Gastrocnemius medialis (tissue), 4 donors: ENCODE results near the gene TTLL1. TPM values are rescaled to one million over a fixed set of nuclear protein-coding genes. Genes with fewer than 3 reads are reported as not detected.

ENCODE experiments used
- ATAC-seq, 2 donors: fragments of 150-250 bp; one replicate each; pipeline ENCODE4 v1.9.1; 2016
- DNase-seq, 2 donors: peaks; one replicate each; pipeline ENCODE4 v3.0.0-alpha.2; 2019
- H3K27ac ChIP-seq, 4 donors: fragments of 200-600 bp; sonication (generic); 1 replicate in 1 of 4; 2 replicates in 3 of 4; pipeline ENCODE4 v1.5.1; 2016 to 2018; ENCODE audit warnings: mild to moderate bottlenecking in 2 of 4, moderate library complexity in 1 of 4
- H3K27me3 ChIP-seq, 3 donors: fragments of 200-600 bp; sonication (generic) in 2 of 3; 1 replicate in 1 of 3; 2 replicates in 2 of 3; pipeline versions ENCODE4 v1.5.1 to v1.6.0; 2016 to 2019; ENCODE audit warnings: mild to moderate bottlenecking in 1 of 3, moderate library complexity in 1 of 3
- H3K36me3 ChIP-seq, 2 donors: fragments of 200-600 bp; sonication (generic) in 1 of 2; one replicate each; pipeline ENCODE4 v1.5.1; 2017 to 2018
- H3K4me1 ChIP-seq, 2 donors: fragments of 200-600 bp; sonication (generic) in 1 of 2; one replicate each; pipeline ENCODE4 v1.5.1; 2016 to 2017; ENCODE audit warnings: mild to moderate bottlenecking in 2 of 2
- H3K4me3 ChIP-seq, 4 donors: fragments of 200-600 bp; sonication (generic) in 3 of 4; 1 replicate in 1 of 4; 2 replicates in 3 of 4; pipeline ENCODE4 v1.5.1; 2016 to 2019; ENCODE audit warnings: mild to moderate bottlenecking in 2 of 4
- H3K9me3 ChIP-seq, 3 donors: fragments of 200-600 bp; sonication (generic) in 2 of 3; 1 replicate in 1 of 3; 2 replicates in 2 of 3; pipeline ENCODE4 v1.5.1; 2016 to 2019
- POLR2A ChIP-seq, 2 donors: fragments of 450-650 bp; IDR thresholded peaks; one replicate each; pipeline ENCODE4 v1.6.1; 2017; ENCODE audit warnings: antibody characterized with exemption in 2 of 2, mild to moderate bottlenecking in 2 of 2, moderate library complexity in 2 of 2
- in situ Hi-C, 4 donors: fragments of 200-750 bp; cut with MboI; loops; one replicate each; pipeline versions ENCODE4 v1.15.0 to v1.8.0; 2017; ENCODE audit warnings: low sequenced_read_pairs in 4 of 4
- intact Hi-C: fragments of 100-400 bp; cut with DNase I; formaldehyde crosslinking; loops from one replicate; pipeline ENCODE4 v1.15.1; 2023; ENCODE audit warnings: low total_unique reads
- total RNA-seq, 4 donors: library from RNA; depleted of rRNA; stranded (reverse); fragments of >200 nt; gene quantifications; one replicate each; pipeline versions ENCODE4 v1.1.0 to v1.2.3, GENCODE V29; 2016
- TF ChIP-seq, protein P1 (sequence below), 5 experiments: fragments of 450-650 bp in 3 of 5; fragments of 200-600 bp in 2 of 5; sonication (generic) in 2 of 5; IDR thresholded peaks in 4 of 5; conservative IDR thresholded peaks in 1 of 5; 1 replicate in 4 of 5; 2 replicates in 1 of 5; pipeline ENCODE4 v1.5.1; 2016 to 2019; ENCODE audit warnings: antibody characterized with exemption in 5 of 5, mild to moderate bottlenecking in 3 of 5, moderate library complexity in 3 of 5

Gene TTLL1
- total RNA-seq, 4 donors from 2014 or later: 1.3 to 2.0 (median 1.8) TPM

DNA sequence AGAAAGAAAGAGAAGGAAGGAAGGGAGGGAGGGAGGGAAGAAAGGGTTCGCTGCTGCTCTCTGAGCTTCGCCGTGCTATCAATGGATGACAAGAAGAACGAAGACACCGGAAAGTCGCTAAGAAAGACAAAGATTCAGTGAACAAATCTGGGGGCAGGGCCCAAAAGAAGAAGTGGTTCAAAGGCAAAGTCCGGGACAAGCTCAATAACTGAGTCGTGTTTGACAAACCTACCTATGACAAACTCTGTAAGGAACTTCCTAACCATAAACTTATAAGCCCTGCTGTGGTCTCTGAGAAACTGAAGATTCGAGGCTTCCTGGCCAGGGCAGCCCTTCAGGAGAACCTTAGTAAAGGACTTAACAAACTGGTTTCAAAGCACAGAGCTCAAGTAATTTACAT is 2.9 kb upstream of the TTLL1 start:
- no peak overlapping the region for H3K27ac ChIP-seq
- no peaks in the 10 kb centered on the region for H3K27me3 ChIP-seq
- no peak overlapping the region for H3K4me3 ChIP-seq
- in situ Hi-C loops (no loop called here), intact Hi-C loops (no loop called here)
- TF ChIP-seq, protein P1, sequence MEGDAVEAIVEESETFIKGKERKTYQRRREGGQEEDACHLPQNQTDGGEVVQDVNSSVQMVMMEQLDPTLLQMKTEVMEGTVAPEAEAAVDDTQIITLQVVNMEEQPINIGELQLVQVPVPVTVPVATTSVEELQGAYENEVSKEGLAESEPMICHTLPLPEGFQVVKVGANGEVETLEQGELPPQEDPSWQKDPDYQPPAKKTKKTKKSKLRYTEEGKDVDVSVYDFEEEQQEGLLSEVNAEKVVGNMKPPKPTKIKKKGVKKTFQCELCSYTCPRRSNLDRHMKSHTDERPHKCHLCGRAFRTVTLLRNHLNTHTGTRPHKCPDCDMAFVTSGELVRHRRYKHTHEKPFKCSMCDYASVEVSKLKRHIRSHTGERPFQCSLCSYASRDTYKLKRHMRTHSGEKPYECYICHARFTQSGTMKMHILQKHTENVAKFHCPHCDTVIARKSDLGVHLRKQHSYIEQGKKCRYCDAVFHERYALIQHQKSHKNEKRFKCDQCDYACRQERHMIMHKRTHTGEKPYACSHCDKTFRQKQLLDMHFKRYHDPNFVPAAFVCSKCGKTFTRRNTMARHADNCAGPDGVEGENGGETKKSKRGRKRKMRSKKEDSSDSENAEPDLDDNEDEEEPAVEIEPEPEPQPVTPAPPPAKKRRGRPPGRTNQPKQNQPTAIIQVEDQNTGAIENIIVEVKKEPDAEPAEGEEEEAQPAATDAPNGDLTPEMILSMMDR (IDR thresholded peaks at IDR 0.05 in 4 of 5, conservative IDR thresholded peaks at IDR 0.05 in 1 of 5): no peak
- TF ChIP-seq POLR2A (IDR thresholded peaks at IDR 0.05): no peak
- DNase-seq: no peak
- peaks cover 4 to 7% of the 10 kb centered on the region in 2 donors for H3K4me1 ChIP-seq
- H3K9me3 ChIP-seq: no peaks in the 10 kb centered on the region
- H3K36me3 ChIP-seq: no peaks in the 10 kb centered on the region
- no peak for ATAC-seq

DNA sequence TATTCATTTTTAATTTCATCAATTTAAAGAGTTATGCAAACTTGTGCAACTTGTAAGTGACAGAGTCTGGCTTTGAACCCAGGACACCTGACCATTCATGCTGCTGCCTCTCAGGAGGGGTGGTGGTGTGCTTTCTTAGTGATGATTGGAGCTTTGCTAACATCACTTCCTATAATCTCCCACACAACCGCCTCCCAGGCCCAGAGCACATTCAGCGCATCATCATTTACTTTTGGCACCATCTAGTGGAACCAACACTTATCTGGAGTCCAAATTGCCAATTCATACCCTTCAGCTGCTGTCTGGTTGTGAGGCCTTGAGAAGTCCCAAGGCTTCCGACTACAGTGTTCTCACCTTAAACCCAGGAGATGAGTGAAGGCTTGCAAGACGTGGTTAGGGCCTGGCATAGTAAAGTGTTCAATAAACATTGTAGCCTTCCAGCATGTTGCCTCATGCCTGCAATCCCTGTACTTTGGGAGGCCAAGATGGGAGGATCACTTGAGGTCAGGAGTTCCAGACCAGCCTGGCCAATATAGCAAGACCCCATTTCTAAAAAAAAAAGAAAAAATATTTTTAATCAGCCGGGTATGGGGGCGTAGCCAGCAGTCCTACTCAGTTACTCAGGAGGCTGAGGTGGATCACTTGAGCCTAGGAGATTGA is 1.1 kb upstream of the TTLL1 start:
- Histone ChIP-seq H3K27ac (no peak overlapping the region), H3K36me3 (no peaks in the 10 kb centered on the region), H3K4me3 (peak overlapping the region in 1 of 4 donors; percentile 94), H3K4me1 (peaks cover 4 to 7% of the 10 kb centered on the region in 2 donors), H3K9me3 (no peaks in the 10 kb centered on the region), H3K27me3 (no peaks in the 10 kb centered on the region)
- DNase-seq: peak; percentile 23 to 33
- peak; percentile 45 to 57 for ATAC-seq
- in situ Hi-C loops (no loop called here), intact Hi-C loops (loop anchor here (2.0 kb wide), 1 partner anchor 223 kb away; no protein-coding TSS in a partner anchor)
- TF ChIP-seq, protein P1 (IDR thresholded peaks at IDR 0.05 in 4 of 5, conservative IDR thresholded peaks at IDR 0.05 in 1 of 5): peak in 1 of 5 experiments; percentile 37
- no peak for TF ChIP-seq POLR2A (IDR thresholded peaks at IDR 0.05)

DNA sequence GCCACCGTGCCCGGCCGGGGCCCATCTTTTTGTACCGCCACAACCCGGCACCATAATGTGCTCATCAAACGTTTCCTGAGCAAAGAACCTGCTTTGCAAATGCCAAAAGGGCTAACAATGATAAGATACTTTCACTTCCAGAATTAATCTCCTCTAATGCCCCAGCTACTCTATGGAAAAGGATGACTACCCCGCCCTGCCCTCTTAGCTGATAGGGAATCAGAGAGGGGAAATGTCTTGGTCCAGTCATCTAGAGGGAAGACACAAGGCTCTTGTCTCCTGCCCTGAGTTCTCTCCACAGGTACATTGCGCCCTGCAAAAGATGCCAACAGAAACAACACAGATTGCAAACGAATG is 586 bp downstream of the TTLL1 start:
- DNase-seq (no peak), ATAC-seq (no peak)
- in situ Hi-C loops (no loop called here), intact Hi-C loops (no loop called here)
- H3K27me3 ChIP-seq: no peaks in the 10 kb centered on the region
- peak overlapping the region; percentile 78 to 94 (median 90) for H3K4me3 ChIP-seq
- H3K36me3 ChIP-seq: no peaks in the 10 kb centered on the region
- no peaks in the 10 kb centered on the region for H3K9me3 ChIP-seq
- H3K4me1 ChIP-seq: peaks cover 4 to 7% of the 10 kb centered on the region in 2 donors
- H3K27ac ChIP-seq: peak overlapping the region in 3 of 4 donors; percentile 33 to 75 (median 55)
- TF ChIP-seq POLR2A (IDR thresholded peaks at IDR 0.05): no peak
- TF ChIP-seq, protein P1 (IDR thresholded peaks at IDR 0.05 in 4 of 5, conservative IDR thresholded peaks at IDR 0.05 in 1 of 5): no peak

DNA sequence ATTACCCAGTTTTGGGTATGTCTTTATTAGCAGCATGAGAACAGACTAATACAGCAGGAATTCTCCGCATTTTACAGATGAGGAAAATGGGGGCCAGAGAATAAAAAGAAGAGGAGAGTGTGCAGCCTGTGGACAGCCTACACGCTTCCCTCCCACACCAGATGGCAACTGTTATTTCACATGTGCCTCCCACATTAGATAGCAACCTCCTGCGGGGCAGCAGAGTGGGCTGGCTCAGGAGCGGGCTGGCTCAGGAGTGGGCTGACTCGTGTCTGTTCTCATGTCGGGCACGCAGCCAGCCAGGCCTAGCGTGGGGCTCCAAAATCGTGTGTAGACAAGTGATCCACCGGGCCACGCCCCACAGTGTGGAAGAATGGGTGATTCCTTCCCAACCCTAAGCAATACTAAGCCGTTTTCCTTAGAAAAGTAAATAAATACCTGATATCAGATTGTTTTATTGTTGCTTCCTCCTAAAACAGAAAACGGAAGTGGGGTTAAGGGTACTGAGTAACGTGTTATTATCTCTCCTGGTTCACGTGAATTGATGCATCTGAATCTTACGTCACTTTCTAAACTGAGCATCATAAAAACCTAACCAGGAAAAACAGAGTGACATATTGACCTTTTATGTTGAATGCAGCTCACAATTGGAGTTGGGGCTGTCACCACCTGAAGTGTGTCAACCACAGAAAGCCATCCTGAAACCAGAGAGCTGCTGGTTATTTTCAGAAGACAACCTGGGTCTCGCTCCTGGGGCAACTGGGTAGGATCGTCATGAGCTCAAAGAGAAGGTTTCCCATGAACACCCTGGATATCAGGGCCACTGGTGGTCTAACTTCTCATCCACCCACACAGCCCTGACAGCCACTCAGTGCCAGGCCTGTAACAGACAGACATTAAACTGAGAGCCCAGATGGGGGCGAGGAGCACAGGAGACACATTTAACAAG is 3.3 kb downstream of the TTLL1 start:
- Histone ChIP-seq H3K36me3 (no peaks in the 10 kb centered on the region), H3K9me3 (no peaks in the 10 kb centered on the region), H3K27me3 (no peaks in the 10 kb centered on the region), H3K4me3 (no peak overlapping the region), H3K4me1 (peaks cover 4 to 7% of the 10 kb centered on the region in 2 donors), H3K27ac (no peak overlapping the region)
- ATAC-seq (no peak), DNase-seq (no peak)
- in situ Hi-C loops (no loop called here), intact Hi-C loops (no loop called here)
- no peak for TF ChIP-seq POLR2A (IDR thresholded peaks at IDR 0.05)
- TF ChIP-seq, protein P1 (IDR thresholded peaks at IDR 0.05 in 4 of 5, conservative IDR thresholded peaks at IDR 0.05 in 1 of 5): no peak
